NCI-H2196 treated with DMSO at 0.1 percent for 48 hours (cell line): ENCODE results near the gene FAM181B.

Experiments used
- DNase-seq: peaks from one replicate; lab custom pipeline; 2025; ENCODE audit not compliant: unreplicated experiment; lab: John Stamatoyannopoulos, UW

Gene FAM181B

GRCh38 chr11:82733444-82734119 is at the start of gene FAM181B:
TSS of gene FAM181B (minus strand) at chr11:82733864. CDS start at chr11:82733729, 135 bp downstream.
- no peak for DNase-seq

GRCh38 chr11:82782825-82783374 is 49.2 kb upstream of the FAM181B start:
- no peak for DNase-seq

- DNase-seq, result no peak
Measured at GRCh38 chr11:82778776-82779175, 45.1 kb upstream of the FAM181B start.

- no peak for DNase-seq
Measured at GRCh38 chr11:82776377-82776776, 42.7 kb upstream of the FAM181B start.

- no peak for DNase-seq
Measured at GRCh38 chr11:82775736-82776346, 42.2 kb upstream of the FAM181B start.

- no peak for DNase-seq
Measured at GRCh38 chr11:82775218-82775617, 41.6 kb upstream of the FAM181B start.

GRCh38 chr11:82771781-82772180 is 38.1 kb upstream of the FAM181B start:
- no peak for DNase-seq

GRCh38 chr11:82767123-82767522 is 33.5 kb upstream of the FAM181B start:
- DNase-seq, result no peak

- no peak for DNase-seq
Measured at GRCh38 chr11:82765466-82766034, 31.9 kb upstream of the FAM181B start.

- no peak for DNase-seq
Measured at GRCh38 chr11:82763167-82763566, 29.5 kb upstream of the FAM181B start.

- no peak for DNase-seq
Measured at GRCh38 chr11:82759649-82760048, 26.0 kb upstream of the FAM181B start.

GRCh38 chr11:82757660-82758357 is 24.1 kb upstream of the FAM181B start:
- DNase-seq, result no peak

- no peak for DNase-seq
Measured at GRCh38 chr11:82756765-82757639, 23.3 kb upstream of the FAM181B start.

- no peak for DNase-seq
Measured at GRCh38 chr11:82754410-82754809, 20.7 kb upstream of the FAM181B start.

- no peak for DNase-seq
Measured at GRCh38 chr11:82753921-82754320, 20.3 kb upstream of the FAM181B start.

GRCh38 chr11:82752801-82753200 is 19.1 kb upstream of the FAM181B start:
- DNase-seq, result no peak

GRCh38 chr11:82750643-82751139 is 17.0 kb upstream of the FAM181B start:
- DNase-seq, result no peak

GRCh38 chr11:82747471-82747870 is 13.8 kb upstream of the FAM181B start:
- DNase-seq, result no peak

GRCh38 chr11:82738091-82738490 is 4.4 kb upstream of the FAM181B start:
- no peak for DNase-seq

GRCh38 chr11:82734120-82734479 is 436 bp upstream of the FAM181B start:
- DNase-seq, result no peak
